ENCODE data around the gene PLEKHO1.

Gene PLEKHO1

GRCh38 chr1:150151291-150152181 is 1.8 kb downstream of the PLEKHO1 start:
- peak overlapping the region; percentile 82 for H3K4me3 ChIP-seq (ENCODE audit: low read depth, low read length)
- peak overlapping the region; percentile 47 for H3K9ac ChIP-seq (ENCODE audit: low read depth, low read length)
- peaks cover 12% of the 10 kb centered on the region for H3K36me3 ChIP-seq (ENCODE audit: control insufficient read depth, insufficient read depth, low read length)
- H3K4me1 ChIP-seq (ENCODE audit: control insufficient read depth, insufficient read depth, low read length): peaks cover 3% of the 10 kb centered on the region
- peaks cover 26% of the 10 kb centered on the region for H3K27me3 ChIP-seq (ENCODE audit: control insufficient read depth, insufficient read depth, low read length)
- H3K9me3 ChIP-seq (ENCODE audit: control insufficient read depth, insufficient read depth, low read length): no peaks in the 10 kb centered on the region

GRCh38 chr1:150152182-150152536 is 2.4 kb downstream of the PLEKHO1 start:
- Histone ChIP-seq H3K4me1 (ENCODE audit: control insufficient read depth, insufficient read depth, low read length) (peaks cover 3% of the 10 kb centered on the region), H3K27me3 (ENCODE audit: control insufficient read depth, insufficient read depth, low read length) (peaks cover 24% of the 10 kb centered on the region), H3K4me3 (ENCODE audit: low read depth, low read length) (peak overlapping the region; percentile 2), H3K9me3 (ENCODE audit: control insufficient read depth, insufficient read depth, low read length) (no peaks in the 10 kb centered on the region), H3K9ac (ENCODE audit: low read depth, low read length) (no peak overlapping the region), H3K36me3 (ENCODE audit: control insufficient read depth, insufficient read depth, low read length) (peaks cover 14% of the 10 kb centered on the region)

GRCh38 chr1:150152772-150153456 is 3.2 kb downstream of the PLEKHO1 start:
- H3K27me3 ChIP-seq (ENCODE audit: control insufficient read depth, insufficient read depth, low read length): peaks cover 20% of the 10 kb centered on the region
- H3K9me3 ChIP-seq (ENCODE audit: control insufficient read depth, insufficient read depth, low read length): no peaks in the 10 kb centered on the region
- H3K4me3 ChIP-seq (ENCODE audit: low read depth, low read length): no peak overlapping the region
- H3K36me3 ChIP-seq (ENCODE audit: control insufficient read depth, insufficient read depth, low read length): peaks cover 16% of the 10 kb centered on the region
- peaks cover 3% of the 10 kb centered on the region for H3K4me1 ChIP-seq (ENCODE audit: control insufficient read depth, insufficient read depth, low read length)
- H3K9ac ChIP-seq (ENCODE audit: low read depth, low read length): no peak overlapping the region

GRCh38 chr1:150154143-150154542 is 4.4 kb downstream of the PLEKHO1 start:
- Histone ChIP-seq H3K36me3 (ENCODE audit: control insufficient read depth, insufficient read depth, low read length) (peaks cover 16% of the 10 kb centered on the region), H3K9ac (ENCODE audit: low read depth, low read length) (no peak overlapping the region), H3K4me3 (ENCODE audit: low read depth, low read length) (no peak overlapping the region), H3K27me3 (ENCODE audit: control insufficient read depth, insufficient read depth, low read length) (peaks cover 8% of the 10 kb centered on the region), H3K9me3 (ENCODE audit: control insufficient read depth, insufficient read depth, low read length) (no peaks in the 10 kb centered on the region), H3K4me1 (ENCODE audit: control insufficient read depth, insufficient read depth, low read length) (peaks cover 3% of the 10 kb centered on the region)

GRCh38 chr1:150155413-150156071 is 5.8 kb downstream of the PLEKHO1 start:
- no peaks in the 10 kb centered on the region for H3K9me3 ChIP-seq (ENCODE audit: control insufficient read depth, insufficient read depth, low read length)
- H3K36me3 ChIP-seq (ENCODE audit: control insufficient read depth, insufficient read depth, low read length): peaks cover 22% of the 10 kb centered on the region
- H3K4me3 ChIP-seq (ENCODE audit: low read depth, low read length): no peak overlapping the region
- H3K27me3 ChIP-seq (ENCODE audit: control insufficient read depth, insufficient read depth, low read length): peaks cover 6% of the 10 kb centered on the region
- H3K9ac ChIP-seq (ENCODE audit: low read depth, low read length): no peak overlapping the region
- peaks cover 3% of the 10 kb centered on the region for H3K4me1 ChIP-seq (ENCODE audit: control insufficient read depth, insufficient read depth, low read length)

GRCh38 chr1:150156868-150157603 is 7.3 kb downstream of the PLEKHO1 start:
- no peaks in the 10 kb centered on the region for H3K27me3 ChIP-seq (ENCODE audit: control insufficient read depth, insufficient read depth, low read length)
- no peak overlapping the region for H3K4me3 ChIP-seq (ENCODE audit: low read depth, low read length)
- H3K9me3 ChIP-seq (ENCODE audit: control insufficient read depth, insufficient read depth, low read length): no peaks in the 10 kb centered on the region
- peaks cover 22% of the 10 kb centered on the region for H3K36me3 ChIP-seq (ENCODE audit: control insufficient read depth, insufficient read depth, low read length)
- no peak overlapping the region for H3K9ac ChIP-seq (ENCODE audit: low read depth, low read length)
- H3K4me1 ChIP-seq (ENCODE audit: control insufficient read depth, insufficient read depth, low read length): peaks cover 7% of the 10 kb centered on the region

GRCh38 chr1:150159550-150159949 is 9.8 kb downstream of the PLEKHO1 start:
- H3K4me3 ChIP-seq (ENCODE audit: low read depth, low read length): no peak overlapping the region
- H3K36me3 ChIP-seq (ENCODE audit: control insufficient read depth, insufficient read depth, low read length): peaks cover 14% of the 10 kb centered on the region
- peaks cover 22% of the 10 kb centered on the region for H3K4me1 ChIP-seq (ENCODE audit: control insufficient read depth, insufficient read depth, low read length)
- no peaks in the 10 kb centered on the region for H3K9me3 ChIP-seq (ENCODE audit: control insufficient read depth, insufficient read depth, low read length)
- H3K27me3 ChIP-seq (ENCODE audit: control insufficient read depth, insufficient read depth, low read length): no peaks in the 10 kb centered on the region
- H3K9ac ChIP-seq (ENCODE audit: low read depth, low read length): no peak overlapping the region

- peaks cover 26% of the 10 kb centered on the region for H3K4me1 ChIP-seq (ENCODE audit: control insufficient read depth, insufficient read depth, low read length)
- no peaks in the 10 kb centered on the region for H3K27me3 ChIP-seq (ENCODE audit: control insufficient read depth, insufficient read depth, low read length)
- peaks cover 10% of the 10 kb centered on the region for H3K36me3 ChIP-seq (ENCODE audit: control insufficient read depth, insufficient read depth, low read length)
- H3K9ac ChIP-seq (ENCODE audit: low read depth, low read length): no peak overlapping the region
- H3K9me3 ChIP-seq (ENCODE audit: control insufficient read depth, insufficient read depth, low read length): no peaks in the 10 kb centered on the region
- H3K4me3 ChIP-seq (ENCODE audit: low read depth, low read length): no peak overlapping the region
Measured at GRCh38 chr1:150160964-150161621, 11.4 kb downstream of the PLEKHO1 start.

- Histone ChIP-seq H3K4me3 (ENCODE audit: low read depth, low read length) (peak overlapping the region; percentile 51), H3K9ac (ENCODE audit: low read depth, low read length) (peak overlapping the region; percentile 80), H3K9me3 (ENCODE audit: control insufficient read depth, insufficient read depth, low read length) (no peaks in the 10 kb centered on the region), H3K36me3 (ENCODE audit: control insufficient read depth, insufficient read depth, low read length) (peaks cover 10% of the 10 kb centered on the region), H3K4me1 (ENCODE audit: control insufficient read depth, insufficient read depth, low read length) (peaks cover 26% of the 10 kb centered on the region), H3K27me3 (ENCODE audit: control insufficient read depth, insufficient read depth, low read length) (no peaks in the 10 kb centered on the region)
Measured at GRCh38 chr1:150161747-150162581, 12.2 kb downstream of the PLEKHO1 start.

- no peaks in the 10 kb centered on the region for H3K27me3 ChIP-seq (ENCODE audit: control insufficient read depth, insufficient read depth, low read length)
- H3K4me1 ChIP-seq (ENCODE audit: control insufficient read depth, insufficient read depth, low read length): peaks cover 26% of the 10 kb centered on the region
- H3K9ac ChIP-seq (ENCODE audit: low read depth, low read length): peak overlapping the region; percentile 80
- peak overlapping the region; percentile 51 for H3K4me3 ChIP-seq (ENCODE audit: low read depth, low read length)
- H3K9me3 ChIP-seq (ENCODE audit: control insufficient read depth, insufficient read depth, low read length): no peaks in the 10 kb centered on the region
- peaks cover 7% of the 10 kb centered on the region for H3K36me3 ChIP-seq (ENCODE audit: control insufficient read depth, insufficient read depth, low read length)
Measured at GRCh38 chr1:150162582-150162861, 12.8 kb downstream of the PLEKHO1 start.
